GM12892 (cell line): ENCODE data around the gene GRHL1.

Experiments
- DNase-seq: peaks from one replicate; pipeline ENCODE4 v3.0.0; 2011; ENCODE audit not compliant: insufficient read length
- FAIRE-seq: peaks from 2 replicates; lab custom pipeline; 2011; peaks lifted over from hg19 to GRCh38; lab: Jason Lieb, UNC
- POLR2A ChIP-seq: IDR thresholded peaks from 2 replicates; pipeline ENCODE4 v1.6.1; 2011; ENCODE audit warnings: low read depth, low read length, control low read depth
- POLR2AphosphoS5 ChIP-seq: IDR thresholded peaks from 2 replicates; pipeline ENCODE4 v1.6.1; 2011; ENCODE audit warnings: low read depth, low read length, control low read depth
- TAF1 ChIP-seq: IDR thresholded peaks from 2 replicates; pipeline ENCODE4 v1.6.1; 2011; ENCODE audit warnings: low read depth, mild to moderate bottlenecking, control low read depth, low read length, borderline replicate concordance

GRHL1 gene

GRCh38 chr2:9937968-9938367, 13.5 kb upstream of the GRHL1 start:
- no peak for FAIRE-seq
- no peak for DNase-seq
- TF ChIP-seq POLR2AphosphoS5 = no peak
- no peak for TF ChIP-seq POLR2A
- no peak for TF ChIP-seq TAF1

- FAIRE-seq = no peak
- TF ChIP-seq POLR2A (no peak), TAF1 (no peak), POLR2AphosphoS5 (no peak)
Measured at GRCh38 chr2:9939587-9940485, 11.7 kb upstream of the GRHL1 start.

GRCh38 chr2:9941196-9941995, 10.1 kb upstream of the GRHL1 start:
- DNase-seq = no peak
- no peak for TF ChIP-seq TAF1
- TF ChIP-seq POLR2A = no peak
- no peak for TF ChIP-seq POLR2AphosphoS5
- no peak for FAIRE-seq

More at GRCh38 chr2:9939587-9940485, 11.7 kb upstream of the GRHL1 start:
- no peak for DNase-seq

DNA sequence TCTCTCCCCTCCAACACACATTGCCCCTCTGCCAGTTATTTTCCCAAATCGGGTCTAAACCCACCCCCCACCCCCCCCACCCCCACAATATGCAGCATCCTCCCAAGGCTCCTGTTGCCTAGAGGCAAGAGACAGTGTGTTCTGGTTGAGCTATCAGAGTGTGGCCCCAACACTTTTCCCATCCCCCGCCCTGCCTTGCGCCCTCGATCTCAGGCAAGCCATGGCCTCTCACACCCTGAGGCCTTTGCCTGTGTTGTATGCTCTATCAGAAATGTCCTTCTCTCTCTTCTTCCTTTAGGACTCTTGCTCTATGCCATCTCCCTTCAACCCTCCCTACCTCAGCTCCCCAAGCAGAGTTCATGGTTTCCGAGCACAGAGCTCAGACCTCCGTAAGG, 9.5 kb upstream of the GRHL1 start:
- DNase-seq = no peak
- TF ChIP-seq POLR2AphosphoS5 (no peak), POLR2A (no peak), TAF1 (no peak)
- no peak for FAIRE-seq

DNA sequence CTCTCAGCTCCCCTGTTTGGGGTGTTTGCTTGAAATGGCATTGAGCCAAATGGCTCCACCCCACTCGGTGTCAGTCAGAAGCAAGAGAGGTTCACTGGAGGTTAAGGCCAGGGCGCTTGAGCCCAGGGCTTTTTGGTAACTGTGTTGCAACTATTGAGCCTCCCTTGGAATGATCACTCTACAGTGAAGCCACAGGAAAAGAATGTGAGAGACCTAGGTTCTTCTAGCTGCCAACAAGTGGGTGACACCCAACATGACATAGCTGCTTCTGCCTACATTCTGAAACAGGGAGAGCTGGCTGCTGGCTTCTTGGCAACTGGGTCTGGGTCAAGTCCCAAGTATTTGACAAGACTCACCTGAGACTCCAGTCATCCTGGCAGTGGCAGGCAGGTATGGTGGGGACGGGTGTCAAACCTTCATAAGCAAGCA, 7.1 kb upstream of the GRHL1 start:
- TF ChIP-seq TAF1 = no peak
- TF ChIP-seq POLR2AphosphoS5 = no peak
- no peak for TF ChIP-seq POLR2A
- no peak for FAIRE-seq
- DNase-seq = no peak

GRCh38 chr2:9945596-9945995, 5.9 kb upstream of the GRHL1 start:
- no peak for FAIRE-seq
- no peak for TF ChIP-seq TAF1
- TF ChIP-seq POLR2A = no peak
- no peak for TF ChIP-seq POLR2AphosphoS5
- DNase-seq = no peak

- DNase-seq (no peak), FAIRE-seq (no peak)
- TF ChIP-seq TAF1 (no peak), POLR2AphosphoS5 (no peak), POLR2A (no peak)
Measured at GRCh38 chr2:9946076-9946475, 5.4 kb upstream of the GRHL1 start.

- FAIRE-seq = no peak
- DNase-seq = no peak
- TF ChIP-seq POLR2A = no peak
- no peak for TF ChIP-seq TAF1
- no peak for TF ChIP-seq POLR2AphosphoS5
Measured at GRCh38 chr2:9946818-9947217, 4.7 kb upstream of the GRHL1 start.

- DNase-seq (no peak), FAIRE-seq (no peak)
- TF ChIP-seq TAF1 = no peak
- no peak for TF ChIP-seq POLR2A
Measured at GRCh38 chr2:9948721-9949120, 2.8 kb upstream of the GRHL1 start.

DNA sequence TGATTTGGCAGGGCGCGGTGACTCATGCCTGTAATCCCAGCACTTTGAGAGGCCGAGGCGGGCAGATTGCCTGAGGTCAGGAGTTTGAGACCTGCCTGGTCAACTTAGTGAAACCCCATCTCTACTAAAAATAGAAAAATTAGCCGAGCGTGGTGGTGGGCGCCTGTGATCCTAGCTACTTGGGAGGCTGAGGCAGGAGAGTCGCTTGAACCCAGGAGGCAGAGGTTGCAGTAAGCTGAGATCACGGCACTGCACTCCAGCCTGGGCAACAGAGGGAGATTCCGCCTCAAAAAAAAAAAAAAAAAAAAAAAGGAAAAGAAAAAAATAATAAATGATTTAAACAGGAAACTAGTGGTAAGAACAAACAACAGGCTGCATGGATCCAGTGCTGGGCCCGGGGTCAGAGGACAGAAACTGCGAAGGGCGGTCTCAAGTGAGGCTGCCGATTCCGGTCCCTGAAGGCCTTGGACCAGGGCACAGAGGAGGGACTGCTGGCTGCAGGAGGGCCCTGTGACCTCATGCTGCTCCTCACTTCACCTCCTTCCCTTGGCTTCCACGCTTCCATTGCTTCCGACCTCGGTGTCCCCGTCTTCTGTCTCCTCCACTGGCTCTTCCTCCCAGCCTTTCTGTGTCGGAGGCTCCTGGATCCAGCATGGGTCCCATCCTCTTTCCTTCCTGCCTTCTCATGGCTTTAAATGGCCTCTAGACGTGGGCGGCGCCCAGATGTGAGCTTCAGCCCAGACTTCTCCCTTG, 2.1 kb upstream of the GRHL1 start:
- DNase-seq = no peak
- no peak for FAIRE-seq
- TF ChIP-seq TAF1 (no peak), POLR2AphosphoS5 (no peak), POLR2A (no peak)

DNA sequence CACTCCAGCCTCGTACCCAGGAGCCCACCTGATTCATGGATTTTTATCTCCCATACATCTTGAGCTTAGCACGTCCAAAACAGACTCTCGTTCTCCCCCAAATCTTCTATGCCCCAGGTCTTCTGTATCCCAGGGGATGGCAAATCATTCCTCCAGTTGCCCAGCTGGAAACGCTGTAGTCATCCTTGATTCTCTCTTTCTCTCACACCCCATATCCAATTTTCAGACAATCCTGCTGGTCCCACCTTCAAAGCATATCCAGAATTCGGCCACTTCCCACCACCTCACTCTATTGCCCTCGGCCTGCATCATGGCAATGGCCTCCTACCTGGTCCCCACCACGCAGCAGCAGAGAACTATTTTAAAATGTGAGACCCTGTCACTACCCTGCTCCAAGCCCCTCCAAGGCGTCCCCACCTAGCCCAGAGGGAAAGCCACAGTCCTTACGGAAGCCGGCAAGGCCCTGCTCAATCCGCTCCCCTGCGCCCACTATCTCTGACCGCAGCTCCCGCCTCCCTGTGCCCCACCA, 1.4 kb upstream of the GRHL1 start:
- DNase-seq (no peak), FAIRE-seq (no peak)
- no peak for TF ChIP-seq TAF1
